GM10847 (cell line): ENCODE data around the gene GEMIN4.

Source experiments
- POLR2A ChIP-seq: IDR thresholded peaks from 2 replicates; pipeline ENCODE4 v1.6.1; 2011; ENCODE audit not compliant: insufficient read length; ENCODE audit errors: extremely low read depth

GEMIN4 gene

DNA sequence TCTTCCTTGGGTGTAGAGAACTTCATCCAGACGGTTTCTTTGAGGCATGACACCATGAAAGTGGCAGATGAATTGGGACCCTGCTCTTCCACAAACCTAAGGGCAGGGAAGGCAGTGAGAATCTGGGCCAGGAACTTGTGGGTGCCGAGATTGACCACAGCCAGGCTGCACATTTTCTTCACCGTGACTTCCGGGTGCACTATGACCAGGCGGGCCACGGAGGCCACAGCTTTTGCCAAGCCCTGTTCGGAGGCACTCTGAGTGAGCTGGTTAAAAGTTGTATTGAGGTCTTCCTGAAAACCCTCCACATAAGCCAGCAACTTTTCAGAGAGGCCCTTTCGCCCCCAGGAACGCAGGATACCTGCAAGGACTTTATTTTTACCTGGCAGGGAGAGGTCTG, 5.9 kb downstream of the GEMIN4 start:
- no peak for TF ChIP-seq POLR2A

- TF ChIP-seq POLR2A, result no peak
Observed at GRCh38 chr17:745406-745805, 6.7 kb downstream of the GEMIN4 start.

GRCh38 chr17:744937-745336, 7.1 kb downstream of the GEMIN4 start:
- TF ChIP-seq POLR2A, result no peak

- no peak for TF ChIP-seq POLR2A
Observed at GRCh38 chr17:743139-743538, 8.9 kb downstream of the GEMIN4 start.

GRCh38 chr17:742147-742793, 9.8 kb downstream of the GEMIN4 start:
- no peak for TF ChIP-seq POLR2A

DNA sequence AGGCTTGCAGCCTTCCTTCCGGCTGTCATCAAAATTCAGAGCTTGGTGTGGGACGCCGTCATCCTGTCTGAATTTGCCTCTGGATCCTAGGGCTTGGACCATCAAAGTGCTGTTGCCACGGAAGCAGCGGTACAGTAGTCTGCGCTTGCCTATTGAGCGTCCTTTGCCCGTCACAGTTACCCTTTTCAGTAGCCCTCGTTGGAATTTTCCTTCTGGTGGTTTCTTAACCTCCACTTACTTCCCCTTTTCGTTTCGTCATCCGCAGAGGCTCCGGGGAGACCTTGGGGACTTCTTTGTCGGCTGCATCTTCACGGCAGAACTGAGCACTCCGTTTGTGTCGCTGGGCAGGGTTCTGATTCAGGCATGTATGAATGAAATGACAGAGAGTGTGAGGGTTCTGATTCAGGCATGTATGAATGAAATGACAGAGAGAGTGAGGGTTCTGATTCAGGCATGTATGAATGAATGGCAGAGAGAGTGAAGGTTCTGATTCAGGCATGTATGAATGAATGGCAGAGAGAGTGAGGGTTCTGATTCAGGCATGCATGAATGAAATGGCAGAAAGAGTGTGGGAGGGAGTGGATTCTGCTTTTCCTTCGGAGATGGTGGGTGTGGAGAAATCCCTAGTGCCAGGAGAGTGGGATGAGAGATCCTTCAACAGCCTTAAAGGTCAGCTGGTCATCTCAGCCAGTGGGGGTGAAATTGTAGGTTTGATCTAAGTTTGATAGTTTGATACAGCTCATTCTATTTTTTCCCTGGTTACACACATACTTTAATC, 11.6 kb downstream of the GEMIN4 start:
- TF ChIP-seq POLR2A, result no peak

DNA sequence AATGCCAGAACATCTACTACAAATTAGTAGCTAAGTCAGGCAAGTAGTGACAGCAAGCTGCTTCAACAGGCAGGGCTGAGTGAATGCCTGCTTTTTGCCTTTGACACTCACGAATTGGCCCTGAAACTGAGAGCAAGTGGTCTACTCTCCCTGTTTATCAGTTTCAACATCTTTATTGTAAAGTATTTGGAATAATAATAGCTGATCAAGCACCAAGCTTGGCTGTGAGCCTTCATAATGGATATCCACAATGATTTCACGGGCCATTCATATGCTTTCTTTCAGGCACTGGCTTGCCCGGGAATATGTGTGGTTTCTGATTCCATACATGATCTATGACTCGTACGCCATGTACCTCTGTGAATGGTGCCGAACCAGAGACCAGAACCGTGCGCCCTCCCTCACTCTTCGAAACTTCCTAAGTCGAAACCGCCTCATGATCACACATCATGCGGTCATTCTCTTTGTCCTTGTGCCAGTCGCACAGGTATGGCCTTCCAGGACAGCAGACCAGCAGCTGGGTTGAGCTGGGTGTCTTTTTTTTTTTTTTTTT, 14.4 kb downstream of the GEMIN4 start:
- TF ChIP-seq POLR2A, result no peak

DNA sequence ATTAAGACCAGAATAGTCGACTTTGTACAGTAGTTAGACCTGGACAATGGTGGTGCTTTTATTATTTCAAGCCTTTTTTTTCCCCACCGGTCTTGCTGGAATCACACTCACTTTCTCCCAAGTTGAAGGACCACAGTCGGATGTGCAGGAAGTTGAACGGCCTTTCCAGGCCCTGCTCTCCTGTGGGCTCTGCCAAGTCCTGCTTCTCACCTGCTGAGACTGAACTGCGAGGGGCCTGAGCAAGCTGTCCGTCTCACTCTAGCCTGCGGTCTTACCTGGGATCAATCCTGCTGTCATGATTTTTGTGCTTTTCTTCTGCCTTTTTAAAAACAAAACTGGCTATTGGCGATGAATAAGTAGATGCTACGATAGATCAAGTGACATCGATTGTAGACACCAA, 18.3 kb downstream of the GEMIN4 start:
- TF ChIP-seq POLR2A, result no peak

- no peak for TF ChIP-seq POLR2A
Observed at GRCh38 chr17:732902-733720, 19.0 kb downstream of the GEMIN4 start.

- peak; percentile 29 for TF ChIP-seq POLR2A
Observed at GRCh38 chr17:732067-732901, 19.8 kb downstream of the GEMIN4 start, which contains the start of gene TLCD3A. Gene TLCD3A, plus strand, starts transcription at chr17:732596. Its CDS starts 52 bp downstream, at chr17:732648.

GRCh38 chr17:731644-732066, 20.4 kb downstream of the GEMIN4 start:
- no peak for TF ChIP-seq POLR2A

GRCh38 chr17:728911-729310, 23.2 kb downstream of the GEMIN4 start:
- TF ChIP-seq POLR2A, result no peak

GRCh38 chr17:726271-726919, 25.7 kb downstream of the GEMIN4 start:
- TF ChIP-seq POLR2A, result no peak

GRCh38 chr17:725746-726145, 26.3 kb downstream of the GEMIN4 start:
- no peak for TF ChIP-seq POLR2A
